CD8-positive, alpha-beta memory T cell (primary cell): ENCODE results near the gene SHMT1. TPM values are rescaled to one million over a fixed set of nuclear protein-coding genes. Genes with fewer than 3 reads are reported as not detected.
"Not testable (repeated sequence)": the region's sequence is repeated elsewhere in the genome, so short reads cannot be mapped to it uniquely, and the experiment has no call there.

Experiments used
- CTCF ChIA-PET: fragments of 350-600 bp; sonication (Branson Sonifier 250); formaldehyde crosslinking; loops from one replicate; lab custom pipeline; 2021; ENCODE audit warnings: antibody characterized with exemption; lab: Charles Lee
- POLR2A ChIA-PET: fragments of 350-600 bp; sonication (Branson Sonifier 250); formaldehyde crosslinking; loops from one replicate; lab custom pipeline; 2021; ENCODE audit warnings: antibody characterized with exemption; lab: Charles Lee
- DNase-seq, 5 donors: peaks; one replicate each; pipeline versions ENCODE4 v3.0.0 to v3.0.0-alpha.2; 2020 to 2022; ENCODE audit warnings: mixed read lengths in 1 of 5
- H3K27ac ChIP-seq: one replicate; pipeline ENCODE4 v1.7.0; 2013; ENCODE audit warnings: low read depth, mild to moderate bottlenecking, low read length, moderate library complexity
- H3K27me3 ChIP-seq: 2 replicates; pipeline ENCODE4 v1.7.0; 2013; ENCODE audit warnings: low read length, mild to moderate bottlenecking; ENCODE audit not compliant: insufficient read depth, poor library complexity, severe bottlenecking
- H3K36me3 ChIP-seq: 2 replicates; pipeline ENCODE4 v1.7.0; 2013; ENCODE audit warnings: mild to moderate bottlenecking, low read length, moderate library complexity; ENCODE audit not compliant: insufficient read depth
- H3K4me1 ChIP-seq: 2 replicates; pipeline ENCODE4 v1.7.0; 2013; ENCODE audit warnings: mild to moderate bottlenecking, low read length, moderate library complexity; ENCODE audit not compliant: insufficient read depth
- H3K4me3 ChIP-seq: 2 replicates; pipeline ENCODE4 v1.7.0; 2013; ENCODE audit warnings: mild to moderate bottlenecking, low read length
- H3K9me3 ChIP-seq: 2 replicates; pipeline ENCODE4 v1.7.0; 2013; ENCODE audit warnings: mild to moderate bottlenecking, low read length
- H3K27ac Mint-ChIP-seq, 8 donors: one replicate each; pipeline ENCODE4 v1.8.0; 2020 to 2021; ENCODE audit warnings: mixed read lengths in 8 of 8, mild to moderate bottlenecking in 6 of 8, inconsistent platforms in 3 of 8, moderate library complexity in 3 of 8
- H3K27me3 Mint-ChIP-seq, 2 donors: one replicate each; pipeline ENCODE4 v1.8.0; 2020 to 2021; ENCODE audit warnings: mixed read lengths in 2 of 2, mild to moderate bottlenecking in 1 of 2, moderate library complexity in 1 of 2
- H3K36me3 Mint-ChIP-seq, 3 donors: one replicate each; pipeline ENCODE4 v1.8.0; 2020 to 2021; ENCODE audit warnings: mixed read lengths in 3 of 3, inconsistent platforms in 1 of 3, mild to moderate bottlenecking in 1 of 3
- H3K4me1 Mint-ChIP-seq, 3 donors: one replicate each; pipeline ENCODE4 v1.8.0; 2020 to 2021; ENCODE audit warnings: mixed read lengths in 3 of 3, inconsistent platforms in 1 of 3, mild to moderate bottlenecking in 1 of 3
- H3K4me3 Mint-ChIP-seq, 7 donors: one replicate each; pipeline ENCODE4 v1.8.0; 2020 to 2021; ENCODE audit warnings: mixed read lengths in 7 of 7, mild to moderate bottlenecking in 6 of 7, moderate library complexity in 4 of 7, inconsistent platforms in 2 of 7
- H3K9me3 Mint-ChIP-seq, 5 donors: one replicate each; pipeline ENCODE4 v1.8.0; 2020 to 2022; ENCODE audit warnings: mixed read lengths in 5 of 5, mild to moderate bottlenecking in 3 of 5, moderate library complexity in 2 of 5, inconsistent platforms in 1 of 5
- polyA plus RNA-seq: library from polyadenylated mRNA; unstranded; fragments of 300-500 nt; fragmentation: Illumina TruSeq; gene quantifications from one replicate; pipeline ENCODE4 v1.2.3, GENCODE V29; 2021
- total RNA-seq, 2 experiments: library from RNA; stranded (reverse); gene quantifications; one replicate each; pipeline ENCODE4 v1.2.3, GENCODE V29; 2021

The SHMT1 gene
- total and polyA plus RNA-seq, 3 experiments from 2014 or later = 28.8 to 43.8 (median 42.4) TPM

DNA sequence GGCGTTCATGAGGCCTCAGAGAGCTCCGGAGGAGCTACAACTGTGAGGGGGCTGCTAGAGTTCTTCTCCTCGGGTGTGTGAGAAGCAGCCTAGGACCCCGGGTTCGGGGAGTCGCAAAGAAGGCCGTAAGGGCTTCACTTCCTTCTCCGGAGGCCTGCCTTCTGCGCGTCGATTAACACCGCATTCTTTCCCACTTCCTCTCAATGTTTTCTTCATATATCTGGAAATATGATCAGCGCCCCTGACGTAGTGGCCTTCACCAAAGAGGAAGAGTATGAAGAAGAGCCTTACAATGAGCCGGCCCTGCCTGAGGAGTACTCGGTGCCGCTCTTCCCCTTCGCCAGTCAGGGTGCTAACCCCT, 47.8 kb downstream of the SHMT1 start:
- Mint-ChIP-seq H3K27me3 (peaks cover 0 to 3% of the 10 kb centered on the region in 2 donors), H3K27ac (peak overlapping the region; percentile 83 to 99 (median 98)), H3K4me3 (peak overlapping the region; percentile 87 to 98 (median 96)), H3K9me3 (no peaks in the 10 kb centered on the region), H3K36me3 (peaks cover 0 to 67% (median 2%) of the 10 kb centered on the region in 3 donors), H3K4me1 (peaks cover 74 to 90% (median 82%) of the 10 kb centered on the region in 3 donors)
- H3K4me3 ChIP-seq = peak overlapping the region; percentile 100
- no peaks in the 10 kb centered on the region for H3K9me3 ChIP-seq
- peaks cover 76% of the 10 kb centered on the region for H3K4me1 ChIP-seq
- H3K27me3 ChIP-seq = no peaks in the 10 kb centered on the region
- ChIA-PET POLR2A (interaction anchor here (0.6 kb wide), 1 partner anchor 7 kb away, joined by 8 read pairs; no protein-coding TSS in a partner anchor), CTCF (no interaction called here)
- H3K27ac ChIP-seq = peak overlapping the region; percentile 96
- peaks cover 18% of the 10 kb centered on the region for H3K36me3 ChIP-seq
- peak in 2 of 5 donors; percentile 66 for DNase-seq

DNA sequence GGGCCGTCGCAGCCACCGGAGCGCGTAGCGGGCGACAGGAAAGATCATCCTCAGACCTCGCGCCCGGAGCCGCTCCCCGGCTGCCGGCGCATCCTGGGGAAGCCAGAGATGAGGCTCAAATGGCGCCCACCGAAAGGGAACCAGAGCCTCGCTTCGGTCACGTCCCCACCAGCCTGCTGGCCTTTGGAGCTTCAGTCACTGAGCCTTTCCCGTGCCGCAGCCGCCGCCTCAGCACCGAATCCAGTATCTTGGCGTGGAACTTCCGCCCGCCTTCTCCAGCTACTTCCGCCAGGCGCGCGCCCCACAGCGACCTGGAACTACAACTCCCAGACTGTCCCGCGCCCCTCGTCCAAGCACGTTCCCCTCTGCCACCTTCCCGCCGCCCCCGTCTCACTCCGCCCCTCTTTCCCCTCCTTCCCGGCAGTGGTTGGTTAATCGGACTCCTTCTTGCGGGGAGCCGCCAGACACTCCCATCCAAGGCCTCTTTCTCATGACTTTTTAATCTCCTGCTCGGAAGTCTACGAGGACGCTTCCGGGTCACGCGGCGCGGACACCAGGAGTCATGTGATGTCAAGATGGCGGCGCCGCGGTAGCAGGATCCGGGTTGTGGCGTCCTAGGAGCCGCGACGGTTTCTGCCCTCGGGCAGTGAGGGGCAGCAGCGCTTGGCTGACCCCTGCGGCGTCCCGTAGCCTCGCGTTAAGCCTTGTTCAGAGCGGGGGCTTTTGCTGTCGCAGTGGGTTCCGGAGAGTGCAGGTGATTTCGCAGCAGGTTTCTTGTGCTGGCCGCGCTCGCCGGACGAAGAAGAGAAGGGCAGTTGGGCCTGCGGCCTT, 48.4 kb downstream of the SHMT1 start, which contains the start of the genes SMCR8 and TOP3A:
SMCR8 (plus strand) TSS at position 563 of the 831 bp plus-strand sequence. CDS start 497 bp downstream, outside the sequence.
TOP3A (minus strand) TSS at position 264 of the 831 bp plus-strand sequence; CDS start at position 48, 216 bp downstream.
- POLR2A ChIA-PET = interaction anchor here (0.7 to 1.0 kb wide), 2 partner anchors 48 to 132 kb away, joined by 3 read pairs; partner anchors contain the start of genes ALKBH5 and SHMT1
- peaks cover 72 to 88% (median 80%) of the 10 kb centered on the region in 3 donors for H3K4me1 Mint-ChIP-seq

DNA sequence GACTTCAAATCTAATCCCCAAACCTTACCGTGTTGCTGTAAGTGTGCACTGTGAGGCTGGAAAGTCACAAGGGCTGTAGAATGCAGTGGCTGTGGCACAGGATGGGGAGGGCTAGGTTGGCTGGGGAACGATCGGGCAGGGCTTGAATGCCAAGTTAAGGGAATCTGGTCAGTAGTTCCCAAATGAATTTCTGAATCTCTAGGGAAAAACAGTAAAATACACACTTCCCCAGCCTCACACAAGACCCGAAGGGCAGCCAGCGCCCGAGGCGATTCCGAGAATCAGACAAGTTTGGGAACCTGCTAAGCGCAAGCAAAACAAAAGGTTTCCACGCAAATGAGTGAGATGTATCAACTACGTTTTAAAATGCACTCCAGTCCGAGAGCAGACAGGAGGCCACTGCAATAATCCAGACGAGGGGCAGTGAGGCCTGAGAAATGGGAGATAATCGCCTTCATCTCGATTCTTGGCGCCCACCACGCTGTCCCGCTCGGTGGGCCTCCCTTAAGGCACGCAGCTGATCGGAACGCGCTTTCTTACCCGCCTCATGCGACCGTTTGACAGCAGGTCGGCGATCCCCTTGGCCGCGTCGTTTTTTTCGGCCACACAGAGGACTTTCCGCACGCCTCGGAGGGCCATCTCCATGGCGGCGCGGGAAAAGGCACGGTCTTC, 49.2 kb downstream of the SHMT1 start:
- Mint-ChIP-seq H3K9me3 (no peaks in the 10 kb centered on the region), H3K27ac (peak overlapping the region; percentile 83 to 99 (median 98)), H3K36me3 (peaks cover 0 to 60% (median 4%) of the 10 kb centered on the region in 3 donors), H3K4me3 (peak overlapping the region; percentile 87 to 98 (median 96)), H3K4me1 (peaks cover 64 to 81% (median 73%) of the 10 kb centered on the region in 3 donors), H3K27me3 (peaks cover 0 to 3% of the 10 kb centered on the region in 2 donors)
- H3K9me3 ChIP-seq = no peaks in the 10 kb centered on the region
- peak overlapping the region; percentile 100 for H3K4me3 ChIP-seq
- ChIA-PET CTCF (no interaction called here), POLR2A (interaction anchor here (0.7 to 1.0 kb wide), 2 partner anchors 49 to 131 kb away, joined by 3 read pairs; partner anchors contain the start of genes ALKBH5 and SHMT1)
- peak overlapping the region; percentile 96 for H3K27ac ChIP-seq
- peak in 1 of 5 donors; percentile 16 for DNase-seq
- peaks cover 18% of the 10 kb centered on the region for H3K36me3 ChIP-seq
- H3K27me3 ChIP-seq = no peaks in the 10 kb centered on the region
- H3K4me1 ChIP-seq = peaks cover 65% of the 10 kb centered on the region

More for the DNA sequence above, 48.4 kb downstream of the SHMT1 start, which contains the start of the genes SMCR8 and TOP3A:
- peak within 1 kb of the TSS; percentile 87 to 98 (median 96) for H3K4me3 Mint-ChIP-seq
- H3K36me3 Mint-ChIP-seq = peaks cover 0 to 65% (median 5%) of the 10 kb centered on the region in 3 donors
- no peaks in the 10 kb centered on the region for H3K9me3 ChIP-seq
- CTCF ChIA-PET = no interaction called here
- H3K27ac Mint-ChIP-seq = peak within 1 kb of the TSS; percentile 83 to 99 (median 98)
- no peaks in the 10 kb centered on the region for H3K9me3 Mint-ChIP-seq
- peak; percentile 96 to 98 (median 97) for DNase-seq
- peaks cover 72% of the 10 kb centered on the region for H3K4me1 ChIP-seq
- H3K4me3 ChIP-seq = peak within 1 kb of the TSS; percentile 100
- peak within 1 kb of the TSS; percentile 96 for H3K27ac ChIP-seq
- peaks cover 18% of the 10 kb centered on the region for H3K36me3 ChIP-seq
- H3K27me3 ChIP-seq = no peaks in the 10 kb centered on the region
- peaks cover 0 to 3% of the 10 kb centered on the region in 2 donors for H3K27me3 Mint-ChIP-seq

DNA sequence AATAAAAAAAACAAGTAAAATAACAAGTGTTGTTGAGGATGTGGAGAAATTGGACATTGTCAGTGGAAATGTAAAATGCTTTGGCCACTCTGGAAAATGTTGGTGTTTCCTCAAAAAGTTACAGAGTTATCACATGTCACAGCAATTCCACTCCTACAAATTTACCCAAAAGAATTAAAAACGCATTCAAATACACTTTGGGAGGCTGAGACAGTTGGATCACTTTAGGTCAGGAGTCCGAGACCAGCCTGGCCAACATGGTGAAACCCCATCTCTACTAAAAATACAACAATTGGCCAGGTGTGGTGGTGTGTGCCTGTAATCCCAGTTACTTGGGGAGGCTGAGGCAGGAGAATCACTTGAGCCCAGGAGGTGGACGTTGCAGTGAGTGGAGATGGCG, 54.1 kb downstream of the SHMT1 start:
- Histone ChIP-seq H3K36me3 (peaks cover 22% of the 10 kb centered on the region), H3K9me3 (no peaks in the 10 kb centered on the region), H3K27me3 (no peaks in the 10 kb centered on the region), H3K27ac (no peak overlapping the region), H3K4me1 (peaks cover 27% of the 10 kb centered on the region), H3K4me3 (no peak overlapping the region)
- Mint-ChIP-seq H3K27me3 (no peaks in the 10 kb centered on the region), H3K27ac (no peak overlapping the region), H3K9me3 (no peaks in the 10 kb centered on the region), H3K4me1 (peaks cover 23 to 35% (median 35%) of the 10 kb centered on the region in 3 donors), H3K36me3 (peaks cover 0 to 58% (median 6%) of the 10 kb centered on the region in 3 donors), H3K4me3 (no peak overlapping the region)
- ChIA-PET CTCF (no interaction called here), POLR2A (no interaction called here)
- DNase-seq = no peak

DNA sequence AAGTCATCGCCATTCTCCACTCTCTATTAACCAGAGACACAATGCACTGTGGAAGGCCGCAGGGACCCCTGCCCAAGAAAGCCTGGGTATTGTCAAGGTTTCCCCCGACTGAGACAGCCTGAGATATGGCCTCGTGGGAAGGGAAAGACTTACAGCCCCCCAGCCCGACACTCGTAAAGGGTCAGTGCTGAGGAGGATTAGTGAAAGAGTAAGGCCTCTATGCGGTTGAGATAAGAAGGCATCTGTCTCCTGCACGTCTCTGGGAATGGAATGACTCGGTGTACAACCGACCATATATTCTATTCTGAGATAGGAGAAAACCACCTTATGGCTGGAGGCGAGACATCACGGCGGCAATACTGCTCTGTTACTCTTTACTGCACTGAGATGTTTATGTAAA, 60.1 kb downstream of the SHMT1 start:
- H3K27me3 Mint-ChIP-seq, H3K4me1 ChIP-seq, POLR2A ChIA-PET, H3K27ac ChIP-seq, H3K4me3 ChIP-seq, H3K27me3 ChIP-seq, H3K4me3 Mint-ChIP-seq, DNase-seq, H3K27ac Mint-ChIP-seq, H3K4me1 Mint-ChIP-seq, CTCF ChIA-PET, H3K9me3 Mint-ChIP-seq, H3K9me3 ChIP-seq: not testable (repeated sequence)
- peaks cover 39% of the 10 kb centered on the region for H3K36me3 ChIP-seq
- peaks cover 0 to 75% (median 14%) of the 10 kb centered on the region in 3 donors for H3K36me3 Mint-ChIP-seq

DNA sequence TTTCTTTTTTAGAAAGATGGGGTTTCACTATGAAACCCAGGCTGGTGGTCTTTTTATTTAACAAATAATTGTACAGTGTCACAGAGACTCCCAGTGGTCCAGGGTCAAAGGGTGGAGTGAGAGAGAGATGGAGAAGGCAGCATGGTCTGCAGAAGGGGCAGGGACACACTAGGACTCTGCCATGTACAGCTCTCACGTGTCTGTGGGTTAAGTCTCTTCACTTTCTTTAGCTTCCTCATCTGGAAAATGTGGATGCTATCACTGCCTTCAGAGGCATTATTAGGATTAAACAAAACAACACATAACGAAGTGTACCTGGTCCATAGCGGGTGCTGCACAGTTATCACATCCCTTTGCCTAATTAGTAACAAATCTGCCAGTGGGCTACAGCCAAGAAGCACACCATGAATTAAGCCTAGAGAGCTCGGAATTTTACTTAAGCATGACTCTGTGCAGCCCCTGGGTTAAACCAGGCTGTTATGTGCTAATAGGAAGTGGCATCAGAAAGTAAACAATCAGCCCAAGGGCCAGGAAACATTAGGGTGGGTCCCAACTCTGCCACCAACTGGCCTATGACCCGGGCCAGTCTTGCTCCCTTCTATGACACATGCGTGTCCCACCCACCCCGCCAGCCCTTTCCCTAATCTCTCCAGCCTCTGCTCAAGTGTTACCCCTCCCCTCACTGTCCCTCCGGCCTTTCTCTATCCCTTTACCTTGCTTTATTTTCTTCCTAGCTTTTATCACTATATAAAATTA, 62.4 kb downstream of the SHMT1 start:
- Mint-ChIP-seq H3K27me3 (no peaks in the 10 kb centered on the region), H3K4me3 (no peak overlapping the region), H3K9me3 (no peaks in the 10 kb centered on the region), H3K36me3 (peaks cover 0 to 75% (median 14%) of the 10 kb centered on the region in 3 donors), H3K4me1 (no peaks in the 10 kb centered on the region), H3K27ac (peak overlapping the region in 1 of 8 donors; percentile 50)
- ChIA-PET POLR2A (no interaction called here), CTCF (no interaction called here)
- no peak overlapping the region for H3K27ac ChIP-seq
- H3K4me3 ChIP-seq = no peak overlapping the region
- no peaks in the 10 kb centered on the region for H3K4me1 ChIP-seq
- H3K9me3 ChIP-seq = no peaks in the 10 kb centered on the region
- peaks cover 30% of the 10 kb centered on the region for H3K36me3 ChIP-seq
- DNase-seq = no peak
- no peaks in the 10 kb centered on the region for H3K27me3 ChIP-seq

DNA sequence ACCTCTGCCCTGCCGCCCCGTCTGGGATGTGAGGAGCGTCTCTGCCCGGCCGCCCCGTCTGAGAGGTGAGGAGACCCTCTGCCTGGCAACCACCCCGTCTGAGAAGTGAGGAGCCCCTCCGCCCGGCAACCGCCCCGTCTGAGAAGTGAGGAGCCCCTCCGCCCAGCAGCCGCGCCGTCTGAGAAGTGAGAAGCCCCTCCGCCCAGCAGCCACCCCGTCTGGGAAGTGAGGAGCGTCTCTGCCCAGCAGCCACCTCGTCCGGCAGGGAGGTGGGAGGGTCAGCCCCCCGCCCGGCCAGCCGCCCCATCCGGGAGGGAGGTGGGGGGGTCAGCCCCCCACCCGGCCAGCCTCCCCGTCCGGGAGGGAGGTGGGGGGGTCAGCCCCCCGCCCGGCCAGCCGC, 65.3 kb downstream of the SHMT1 start:
- H3K27ac Mint-ChIP-seq, POLR2A ChIA-PET, H3K4me1 Mint-ChIP-seq, H3K9me3 ChIP-seq, H3K27me3 ChIP-seq, DNase-seq, H3K9me3 Mint-ChIP-seq, CTCF ChIA-PET, H3K27ac ChIP-seq, H3K4me3 ChIP-seq, H3K4me3 Mint-ChIP-seq, H3K27me3 Mint-ChIP-seq, H3K4me1 ChIP-seq: not testable (repeated sequence)
- H3K36me3 ChIP-seq = peaks cover 24% of the 10 kb centered on the region
- H3K36me3 Mint-ChIP-seq = peaks cover 0 to 68% (median 16%) of the 10 kb centered on the region in 3 donors
